SK-N-SH (cell line): ENCODE measurements around the gene CDC42EP3.

Experiments used
- CHD2 ChIP-seq: fragments of 150-350 bp; IDR thresholded peaks from 2 replicates; pipeline ENCODE4 v1.6.1; 2018; ENCODE audit warnings: low read length; ENCODE audit not compliant: partially characterized antibody
- CTCF ChIP-seq: fragments of 200-600 bp; sonication (generic); IDR thresholded peaks from 2 replicates; pipeline ENCODE4 v1.6.1; 2017; ENCODE audit warnings: antibody characterized with exemption, mild to moderate bottlenecking, moderate library complexity
- EP300 ChIP-seq, 2 experiments: IDR thresholded peaks; 2 replicates each; pipeline versions ENCODE4 v1.4.0 to v1.6.1; 2012; ENCODE audit warnings: borderline replicate concordance in 1 of 2, low read depth in 1 of 2, low read length in 1 of 2
- EZH2phosphoT487 ChIP-seq: fragments of 200-600 bp; sonication (generic); IDR thresholded peaks from 2 replicates; pipeline ENCODE4 v1.6.1; 2017; ENCODE audit warnings: low read depth, mixed run types, mild to moderate bottlenecking, antibody characterized with exemption, moderate library complexity, borderline replicate concordance
- GABPA ChIP-seq: IDR thresholded peaks from 2 replicates; pipeline ENCODE4 v1.4.0; 2012; ENCODE audit warnings: low read depth, mild to moderate bottlenecking
- GATA2 ChIP-seq: sonication (generic); formaldehyde crosslinking; IDR thresholded peaks from 2 replicates; pipeline ENCODE4 v1.5.0; 2020; ENCODE audit warnings: mild to moderate bottlenecking, missing genetic modification reagents
- MXI1 ChIP-seq: IDR thresholded peaks from 2 replicates; pipeline ENCODE4 v1.6.1; 2012; ENCODE audit warnings: mild to moderate bottlenecking, low read depth, low read length, improper control_type of control experiment
- RAD21 ChIP-seq: IDR thresholded peaks from 2 replicates; pipeline ENCODE4 v1.6.1; 2012; ENCODE audit warnings: mild to moderate bottlenecking, low read length
- RFX5 ChIP-seq: IDR thresholded peaks from 2 replicates; pipeline ENCODE4 v1.6.1; 2012; ENCODE audit warnings: mild to moderate bottlenecking, improper control_type of control experiment, low read length
- SMC3 ChIP-seq: IDR thresholded peaks from 2 replicates; pipeline ENCODE4 v1.6.1; 2012; ENCODE audit warnings: low read depth, low read length, improper control_type of control experiment
- TAF1 ChIP-seq: IDR thresholded peaks from 2 replicates; pipeline ENCODE4 v1.6.1; 2012; ENCODE audit warnings: low read depth, mild to moderate bottlenecking, low read length, moderate library complexity, borderline replicate concordance
- YY1 ChIP-seq: IDR thresholded peaks from 2 replicates; pipeline ENCODE4 v1.4.0; 2012; ENCODE audit warnings: low read depth, mild to moderate bottlenecking

DNA sequence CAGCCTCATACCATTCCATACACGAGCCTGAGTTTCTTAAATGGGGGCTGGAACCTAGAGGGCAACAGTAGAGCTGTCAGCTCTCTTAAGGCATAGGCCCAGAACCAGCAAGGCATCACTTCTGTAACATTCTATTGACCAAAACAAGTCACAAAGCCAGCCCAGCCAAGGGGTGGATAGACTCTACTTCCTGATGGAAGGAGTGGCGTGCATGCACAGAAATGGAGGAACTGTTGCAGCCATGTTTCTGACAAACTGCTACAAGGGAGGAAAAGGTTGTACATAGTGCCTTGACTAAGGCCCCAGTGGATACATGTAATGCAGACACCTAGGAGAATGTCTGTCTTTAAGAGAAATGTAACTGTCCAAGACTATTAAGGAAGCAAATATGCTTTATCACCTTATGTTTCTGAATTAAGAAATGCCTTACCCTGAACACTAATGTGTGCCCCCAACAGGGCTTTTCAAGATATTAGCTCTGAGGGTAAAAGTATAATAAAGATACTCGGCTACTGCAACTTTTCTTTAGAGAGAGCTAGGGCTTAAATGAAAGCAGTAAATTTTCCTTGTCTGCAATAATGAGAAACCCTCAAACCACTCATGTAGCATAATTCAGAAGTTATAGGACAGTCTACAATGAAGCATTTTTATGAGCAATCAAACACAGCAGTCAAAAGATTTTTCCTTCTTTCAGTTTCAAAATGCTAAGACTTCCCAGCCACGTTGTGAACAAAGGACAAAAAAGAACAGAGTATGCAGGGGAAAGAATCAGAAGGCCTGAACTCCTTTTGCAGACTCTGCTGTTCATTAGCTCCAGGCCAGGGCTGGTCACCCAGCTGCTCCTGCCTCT, 35.1 kb upstream of the CDC42EP3 start:
- TF ChIP-seq EP300 (IDR thresholded peaks at IDR 0.05; ENCODE audit: borderline replicate concordance in 1 of 2, low read depth in 1 of 2, low read length in 1 of 2) (no peak), CHD2 (no peak), CTCF (no peak), SMC3 (no peak), MXI1 (no peak), EZH2phosphoT487 (no peak), YY1 (no peak), TAF1 (no peak), RAD21 (no peak), GABPA (no peak), GATA2 (no peak), RFX5 (no peak)
